Gastroesophageal sphincter (tissue), 3 donors: Measurements from ENCODE around the gene CPHXL2.
A peak's percentile ranks its signal among the peaks of the same experiment; 100 is the strongest.

Experiments used
- CTCF ChIP-seq, 4 experiments: fragments of 200-600 bp in 2 of 4; fragments of 450-650 bp in 2 of 4; sonication (generic) in 1 of 4; IDR thresholded peaks; one replicate each; pipeline ENCODE4 v1.5.1; 2017 to 2019; ENCODE audit warnings: antibody characterized with exemption in 4 of 4, mild to moderate bottlenecking in 2 of 4, moderate library complexity in 2 of 4
- EP300 ChIP-seq: sonication (generic); formaldehyde crosslinking; IDR thresholded peaks from one replicate; pipeline ENCODE4 v1.6.1; 2017; ENCODE audit warnings: antibody characterized with exemption, mild to moderate bottlenecking

DNA sequence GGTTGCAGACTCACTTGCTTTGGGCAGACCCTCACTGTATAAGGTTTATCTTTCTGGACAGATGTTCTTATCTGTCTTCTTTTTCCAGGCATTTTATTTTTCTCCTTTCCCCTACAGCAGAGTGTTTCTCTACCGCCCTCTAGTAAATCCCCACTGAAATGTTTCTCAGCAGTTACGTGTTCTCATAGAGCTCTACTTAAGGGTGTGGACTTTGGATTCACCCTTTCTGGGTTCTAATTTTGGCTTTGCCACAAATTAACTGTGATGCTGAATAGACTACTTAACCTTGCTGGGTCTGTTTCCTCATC, 55.7 kb downstream of the CPHXL2 start:
- TF ChIP-seq CTCF (IDR thresholded peaks at IDR 0.05) = peak in 2 of 4 experiments; percentile 34 to 35
- no peak for TF ChIP-seq EP300
